K562 (cell line): Measurements from ENCODE around the gene PPP1R3G. TPM values are rescaled to one million over a fixed set of nuclear protein-coding genes. Genes with fewer than 3 reads are reported as not detected.

Experiments
- ATAC-seq: fragments of 200-7000 bp; cut with Tn5 transposase; 3 replicates; pipeline ENCODE4 v1.9.1; 2020; ENCODE audit warnings: moderate library complexity
- BruUV-seq: library from RNA; stranded (reverse); fragments of 400-500 nt; replicated peaks from 2 replicates; lab custom pipeline; 2021; lab: Mats Ljungman, UMichigan
- CTCF ChIA-PET: fragments of 300-600 bp; formaldehyde crosslinking; extraction: SDS; loops from one replicate; lab custom pipeline; 2021; ENCODE audit warnings: low intra/inter-chr PET ratio; lab: Yijun Ruan, JAX
- POLR2A ChIA-PET: fragments of 300-600, 350-650 bp; sonication (Branson Sonifier 250); formaldehyde crosslinking; extraction: SDS; loops from one replicate; lab custom pipeline; 2021; ENCODE audit warnings: antibody characterized with exemption, inconsistent platforms; lab: Yijun Ruan, JAX
- DNase-seq, 4 experiments: peaks; one replicate each; pipeline versions ENCODE4 v3.0.0 to v3.0.0-alpha.2; 2011 to 2018; ENCODE audit warnings: low spot score in 3 of 4, mixed read lengths in 3 of 4; ENCODE audit errors: extremely low read depth in 1 of 4
- FAIRE-seq: peaks from 2 replicates; lab custom pipeline; 2011; peaks lifted over from hg19 to GRCh38; lab: Jason Lieb, UNC
- H2AFZ ChIP-seq: 2 replicates; pipeline ENCODE4 v1.6.0; 2011; ENCODE audit warnings: low read depth, low read length, control low read depth, inconsistent platforms
- H3K27ac ChIP-seq: fragments of 200-600 bp; 3 replicates; pipeline ENCODE4 v1.8.0; 2011; ENCODE audit warnings: low read depth, mild to moderate bottlenecking, control low read depth, inconsistent platforms, low read length, moderate library complexity, mixed read lengths; ENCODE audit errors: extremely low read depth
- H3K27me3 ChIP-seq, 2 experiments: fragments of 300-600 bp in 1 of 2; 2 replicates in 1 of 2; 3 replicates in 1 of 2; pipeline versions ENCODE4 v1.6.0 to v1.8.0; 2011; ENCODE audit warnings: inconsistent platforms in 2 of 2, low read length in 2 of 2, mild to moderate bottlenecking in 1 of 2, mixed read lengths in 1 of 2, moderate library complexity in 1 of 2; ENCODE audit not compliant: control insufficient read depth in 2 of 2, insufficient read depth in 2 of 2
- H3K36me3 ChIP-seq: fragments of 300-600 bp; 3 replicates; pipeline ENCODE4 v1.8.0; 2011; ENCODE audit warnings: mild to moderate bottlenecking, low read length, inconsistent platforms; ENCODE audit not compliant: control insufficient read depth, insufficient read depth
- H3K4me1 ChIP-seq, 2 experiments: fragments of 200-600 bp in 1 of 2; replicated peaks in 1 of 2; 2 replicates in 1 of 2; 3 replicates in 1 of 2; pipeline versions ENCODE4 v1.5.1 to v1.8.0; 2011; ENCODE audit warnings: inconsistent platforms in 2 of 2, low read length in 2 of 2, mild to moderate bottlenecking in 1 of 2, mixed read lengths in 1 of 2, moderate library complexity in 1 of 2; ENCODE audit not compliant: control insufficient read depth in 2 of 2, insufficient read depth in 2 of 2
- H3K4me2 ChIP-seq: 2 replicates; pipeline ENCODE4 v1.6.1; 2011; ENCODE audit warnings: low read length, control low read depth, inconsistent platforms, mixed read lengths; ENCODE audit not compliant: insufficient read depth
- H3K4me3 ChIP-seq: fragments of 200-600 bp; sonication (generic), shearing (Covaris generic); 2 replicates; pipeline ENCODE4 v1.5.1; 2016; ENCODE audit warnings: control low read depth, inconsistent platforms
- H3K79me2 ChIP-seq: fragments of 200-600 bp; 3 replicates; pipeline ENCODE4 v1.8.0; 2011; ENCODE audit warnings: low read length, inconsistent platforms; ENCODE audit not compliant: control insufficient read depth, insufficient read depth
- H3K9ac ChIP-seq, 2 experiments: 2 replicates each; pipeline versions ENCODE4 v1.6.0 to v1.6.1; 2011; ENCODE audit warnings: low read depth in 2 of 2, low read length in 2 of 2, control low read depth in 1 of 2, inconsistent platforms in 1 of 2, mild to moderate bottlenecking in 1 of 2, mixed read lengths in 1 of 2; ENCODE audit not compliant: insufficient read depth in 1 of 2
- H3K9me1 ChIP-seq: one replicate; pipeline ENCODE4 v1.6.0; 2011; ENCODE audit warnings: inconsistent platforms, mild to moderate bottlenecking, low read length, moderate library complexity; ENCODE audit not compliant: control insufficient read depth, insufficient read depth
- H3K9me3 ChIP-seq: replicated peaks from 2 replicates; pipeline ENCODE4 v1.5.1; 2011; ENCODE audit warnings: low read depth, low read length, inconsistent platforms; ENCODE audit not compliant: control insufficient read depth, insufficient read depth
- H4K20me1 ChIP-seq: replicated peaks from 2 replicates; pipeline ENCODE4 v1.6.1; 2011; ENCODE audit warnings: low read length, inconsistent platforms, mixed read lengths; ENCODE audit not compliant: control insufficient read depth, insufficient read depth
- CSDE1 ChIP-seq, 2 experiments: fragments of 450-650 bp; IDR thresholded peaks; 2 replicates each; pipeline ENCODE4 v1.6.1; 2016; ENCODE audit warnings: mild to moderate bottlenecking in 1 of 2
- E2F4 ChIP-seq: sonication (generic); formaldehyde crosslinking; IDR thresholded peaks from 2 replicates; pipeline ENCODE4 v1.8.0; 2022; ENCODE audit warnings: mild to moderate bottlenecking, low read depth, missing genetic modification reagents
- MED1 ChIP-seq: sonication (generic); formaldehyde crosslinking; IDR thresholded peaks from 2 replicates; pipeline ENCODE4 v1.8.1; 2023; ENCODE audit warnings: missing genetic modification reagents, borderline replicate concordance
- SIX5 ChIP-seq, 2 experiments: IDR thresholded peaks; 2 replicates each; pipeline ENCODE4 v1.6.1; 2011; ENCODE audit warnings: low read length in 2 of 2, borderline replicate concordance in 1 of 2, low read depth in 1 of 2, mild to moderate bottlenecking in 1 of 2, moderate library complexity in 1 of 2; ENCODE audit not compliant: insufficient read depth in 1 of 2
- SNRNP70 ChIP-seq: fragments of 200-400 bp; formaldehyde crosslinking; optimal IDR thresholded peaks from 2 replicates; pipeline ENCODE3; 2017; ENCODE audit warnings: low read depth, low read length
- SPI1 ChIP-seq: IDR thresholded peaks from 2 replicates; pipeline ENCODE4 v1.6.1; 2011; ENCODE audit warnings: low read depth, low read length, control low read depth, borderline replicate concordance
- TAF9B ChIP-seq: fragments of 450-650 bp; IDR thresholded peaks from 2 replicates; pipeline ENCODE4 v1.6.1; 2018; ENCODE audit warnings: mild to moderate bottlenecking; ENCODE audit not compliant: partially characterized antibody
- TBL1XR1 ChIP-seq, 2 experiments: IDR thresholded peaks; 2 replicates each; pipeline ENCODE4 v1.6.1; 2012; ENCODE audit warnings: improper control_type of control experiment in 2 of 2, low read length in 2 of 2, mild to moderate bottlenecking in 1 of 2
- TCF7L2 ChIP-seq: fragments of 150-350 bp; IDR thresholded peaks from 2 replicates; pipeline ENCODE4 v1.6.1; 2016; ENCODE audit warnings: low read depth, mild to moderate bottlenecking, low read length, moderate library complexity
- ZNF165 ChIP-seq: fragments of 250-450 bp; sonication (Bioruptor Pico); IDR thresholded peaks from 2 replicates; pipeline ENCODE4 v1.4.0; 2020; ENCODE audit warnings: borderline replicate concordance
- ZNF253 ChIP-seq: fragments of 250-450 bp; sonication (Bioruptor Pico); conservative IDR thresholded peaks from 2 replicates; pipeline ENCODE4 v1.6.1; 2021; ENCODE audit warnings: mild to moderate bottlenecking
- ZNF583 ChIP-seq: fragments of 250-450 bp; sonication (Bioruptor Pico); IDR thresholded peaks from 2 replicates; pipeline ENCODE4 v1.4.0; 2020
- WGBS: fragments of 100-300 bp; shearing (Covaris generic); methylation state at CpG from one replicate; pipeline ENCODE4 v1.1.6; 2016; ENCODE audit warnings: low coverage, mixed read lengths; ENCODE audit not compliant: insufficient coverage; ENCODE audit errors: missing lambda C conversion rate; 5-methylcytosine and 5-hydroxymethylcytosine counted together
- in situ Hi-C: fragments of 300-500 bp; cut with MboI; formaldehyde crosslinking; loops from 4 replicates; pipeline ENCODE4 v1.15.0; 2018; ENCODE audit warnings: inconsistent platforms, mixed read lengths
- intact Hi-C: fragments of 100-400 bp; cut with micrococcal nuclease; formaldehyde crosslinking; loops from 2 replicates; pipeline ENCODE4 v1.14.2; 2022
- polyA plus RNA-seq, 8 experiments: library from polyadenylated mRNA; depleted of rRNA in 4 of 8; stranded (reverse) in 5 of 8; unstranded in 3 of 8; fragments of >200 nt; fragmentation: Nextera tagmentation in 2 of 8; fragmentation: Illumina TruSeq in 1 of 8; extraction: Ambion mirVana in 2 of 8; extraction: Trizol in 1 of 8; gene quantifications; 2 replicates each; pipeline versions ENCODE4 v1.2.1 to v1.2.3, GENCODE V29; 2011 to 2014; ENCODE audit warnings: inconsistent platforms in 1 of 8, missing spikeins in 1 of 8
- total RNA-seq, 7 experiments: library from RNA; depleted of rRNA in 6 of 7; stranded (reverse); fragments of >200 nt in 6 of 7; fragmentation: Illumina TruSeq in 2 of 7; extraction: Trizol in 2 of 7; gene quantifications; 2 replicates each; pipeline versions ENCODE4 v1.2.1 to v1.2.3, GENCODE V29; 2011 to 2021; ENCODE audit warnings: low replicate concordance in 1 of 7

PPP1R3G gene
- total and polyA plus RNA-seq, 9 of the 15 experiments (the other 6 are each of a cell fraction or from before 2014, with no cell fraction given) = 0.01 to 0.13 (median 0.01) TPM; not detected in 4

GRCh38 chr6:5093231-5094015 is 8.3 kb downstream of the PPP1R3G start:
- in situ Hi-C loops = no loop called here
- intact Hi-C loops = no loop called here
- Histone ChIP-seq H2AFZ (no peak overlapping the region), H3K27ac (no peak overlapping the region), H3K9me1 (no peaks in the 10 kb centered on the region), H3K4me2 (no peak overlapping the region), H3K79me2 (no peaks in the 10 kb centered on the region), H3K4me1 (peaks cover 0 to 10% of the 10 kb centered on the region in 2 experiments; a peak in 2 of 5 replicates)
- WGBS = 29% methylated on average over 7 of the region's 7 CpGs
- FAIRE-seq = no peak
- no peak for TF ChIP-seq MED1 (CRISPR knock-in tag)
- no peak for TF ChIP-seq CSDE1 (IDR thresholded peaks at IDR 0.05)
- TF ChIP-seq TBL1XR1 (IDR thresholded peaks at IDR 0.05; ENCODE audit: low read length in 2 of 2) = no peak
- no peak for TF ChIP-seq SIX5 (IDR thresholded peaks at IDR 0.05; ENCODE audit: borderline replicate concordance in 1 of 2, insufficient read depth in 1 of 2, low read depth in 1 of 2, low read length in 2 of 2)
- TF ChIP-seq ZNF253 (CRISPR knock-in tag) = no peak
- TF ChIP-seq TCF7L2 = no peak
- no peak for TF ChIP-seq E2F4 (CRISPR knock-in tag)
- no peak for TF ChIP-seq SNRNP70
- TF ChIP-seq ZNF583 (CRISPR knock-in tag) = no peak
- no peak for TF ChIP-seq ZNF165 (CRISPR knock-in tag)
- no peak for TF ChIP-seq TAF9B
- no peak for TF ChIP-seq SPI1
- TF ChIP-seq, all 486 proteins: peak for 0
- no peaks in the 10 kb centered on the region for H4K20me1 ChIP-seq
- H3K36me3 ChIP-seq = no peaks in the 10 kb centered on the region
- DNase-seq = no peak
- no TSS peak for BruUV-seq
- CTCF ChIA-PET = no interaction called here
- H3K9me3 ChIP-seq = no peaks in the 10 kb centered on the region
- peaks cover 13 to 15% of the 10 kb centered on the region in 2 experiments for H3K27me3 ChIP-seq
- H3K4me3 ChIP-seq = no peak overlapping the region
- POLR2A ChIA-PET = no interaction called here
- no peak for ATAC-seq
- no peak overlapping the region for H3K9ac ChIP-seq
